Heart left ventricle (tissue), 13 donors: ENCODE measurements around the gene HIPK2.

Source experiments
- CTCF ChIP-seq, 12 donors: fragments of 200-600 bp; sonication (generic) in 4 of 12; IDR thresholded peaks; one replicate each; pipeline versions ENCODE4 v1.5.0 to v1.8.0; 2018 to 2022; ENCODE audit warnings: antibody characterized with exemption in 12 of 12, mild to moderate bottlenecking in 5 of 12
- POLR2A ChIP-seq, 2 donors: fragments of 450-650 bp; IDR thresholded peaks; one replicate each; pipeline ENCODE4 v1.6.1; 2017; ENCODE audit warnings: antibody characterized with exemption in 2 of 2, mild to moderate bottlenecking in 2 of 2, moderate library complexity in 2 of 2
- donor health status: ischemic (EF 13 %, LVEDD 7.1; RV severe dilation, severe dysfunction).
- donor health status: DM: no; HTN: yes; CAD: no.
- donor health status: DM: no; HTN: no; CAD: no.
- donor health status: ischemic (EF 25% LVEDD 6.9; RV normal size, moderate dysfunction).
- donor health status: ischemic (EF 25% LVEDD 5.7; RV mildly dilated, moderate dysfunction).
- donor health status: ischemic (EF 35%, LVEDD 5.7; RV mildly dilated, moderate dysfunction).
- donor health status: nonischemic (EF 11% LVEDD 7.7; RV severe dilation, severe dysfunction).
- donor health status: DM: yes; HTN: yes; CAD: no.
- donor health status: PGD.
- donor health status: ischemic (EF 29% LVEDD 5.4; RV normal size, mild dysfunction).
- donor health status: nonischemic (EF 23%, LVEDD 6.1; RV moderate dilation, normal function).

GRCh38 chr7:139676390-139676789 lies 101.4 kb downstream of the HIPK2 start:
- TF ChIP-seq CTCF (IDR thresholded peaks at IDR 0.05) = no peak
- no peak for TF ChIP-seq POLR2A (IDR thresholded peaks at IDR 0.05)
